ENCODE results near the gene GATAD2A. TPM values are rescaled to one million over a fixed set of nuclear protein-coding genes. Genes with fewer than 3 reads are reported as not detected.
A peak's percentile ranks its signal among the peaks of the same experiment; 100 is the strongest.

GATAD2A gene
- total RNA-seq, 1 experiment from 2014 or later: 39.0 TPM

DNA sequence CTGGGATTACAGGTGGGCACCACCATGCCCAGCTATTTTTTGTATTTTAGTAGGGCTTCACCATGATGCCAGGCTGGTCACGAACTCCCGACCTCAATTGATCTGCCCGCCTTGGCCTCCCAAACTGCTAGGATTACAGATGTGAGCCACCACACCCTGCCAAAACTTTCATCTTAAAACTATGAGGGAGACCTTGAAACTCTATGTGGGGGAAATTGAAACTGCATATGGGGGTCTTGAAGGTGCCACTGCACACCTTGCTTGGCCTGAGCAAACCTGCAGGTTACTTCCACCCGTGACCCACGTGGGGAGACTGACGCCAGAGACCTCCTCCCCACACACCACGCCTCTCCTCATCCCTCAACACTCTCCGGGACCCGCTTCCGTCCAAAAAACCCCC is 148.2 kb downstream of the GATAD2A start:
- DNase-seq (ENCODE audit: low read depth, low spot score): no peak
- in situ Hi-C loops (cut with HindIII; ENCODE audit: low pct_unique_long_range_greater_than_20kb, low sequenced_read_pairs): no loop called here

GRCh38 chr19:19554074-19555023 is 148.9 kb downstream of the GATAD2A start:
- DNase-seq (ENCODE audit: low read depth, low spot score): peak; percentile 51
- in situ Hi-C loops (cut with HindIII; ENCODE audit: low pct_unique_long_range_greater_than_20kb, low sequenced_read_pairs): no loop called here

DNA sequence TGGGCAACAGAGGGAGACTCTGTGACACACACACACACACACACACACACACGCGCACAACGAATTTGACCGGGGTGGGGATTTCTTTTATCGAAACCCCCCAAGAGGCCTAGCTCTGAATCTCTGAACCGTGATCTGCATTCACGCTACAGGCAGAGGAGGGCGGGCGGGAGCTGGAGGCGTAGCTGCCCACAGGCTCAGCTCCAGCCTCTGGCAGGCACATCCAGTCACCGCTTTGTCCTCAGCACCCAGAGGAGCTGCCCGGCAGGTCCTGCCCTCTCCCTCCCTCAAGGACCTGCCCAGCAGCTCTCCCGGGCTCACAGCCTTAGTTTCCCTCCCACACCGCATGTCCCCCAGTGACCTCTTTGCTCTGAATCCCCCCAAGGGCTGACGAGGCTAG is 152.6 kb downstream of the GATAD2A start:
- in situ Hi-C loops (cut with HindIII; ENCODE audit: low pct_unique_long_range_greater_than_20kb, low sequenced_read_pairs): no loop called here
- DNase-seq (ENCODE audit: low read depth, low spot score): no peak

Small RNA genes within 50 kb of the gene (small RNA-seq; reads per million reads assigned to genes)
- gene MIR640: 0 reads per million in 2 experiments

Other genes starting within 250 kb of the GATAD2A start
- gene MEF2B, start 235.4 kb upstream of the GATAD2A start, total RNA-seq (2014; rRNA removed; shearing (Covaris generic)): not detected in 2 replicates
- gene BORCS8, start 213.5 kb upstream of the GATAD2A start, total RNA-seq (2014; rRNA removed; shearing (Covaris generic)): 13.3 and 16.4 TPM in 2 replicates
- 47.3 and 62.0 TPM in 2 replicates for gene RFXANK, start 213.4 kb upstream of the GATAD2A start, total RNA-seq (2014; rRNA removed; shearing (Covaris generic))
- gene NR2C2AP, start 202.3 kb upstream of the GATAD2A start, total RNA-seq (2014; rRNA removed; shearing (Covaris generic)): 20.4 and 23.7 TPM in 2 replicates
- gene NCAN, start 193.7 kb upstream of the GATAD2A start, total RNA-seq (2014; rRNA removed; shearing (Covaris generic)): not detected in 2 replicates
- gene TM6SF2, start 132.4 kb upstream of the GATAD2A start, total RNA-seq (2014; rRNA removed; shearing (Covaris generic)): 0.24 TPM in 1 of 2 replicates, not detected in the other
- gene SUGP1, start 85.2 kb upstream of the GATAD2A start, total RNA-seq (2014; rRNA removed; shearing (Covaris generic)): 20.1 and 23.1 TPM in 2 replicates
- gene MAU2, start 84.8 kb upstream of the GATAD2A start, total RNA-seq (2014; rRNA removed; shearing (Covaris generic)): 17.4 and 20.7 TPM in 2 replicates
- gene TSSK6, start 109.9 kb downstream of the GATAD2A start, total RNA-seq (2014; rRNA removed; shearing (Covaris generic)): 1.4 and 1.7 TPM in 2 replicates
- 154 and 157 TPM in 2 replicates for gene NDUFA13, start 110.5 kb downstream of the GATAD2A start, total RNA-seq (2014; rRNA removed; shearing (Covaris generic))
- 0.08 and 0.32 TPM in 2 replicates for gene YJEFN3, start 123.2 kb downstream of the GATAD2A start, total RNA-seq (2014; rRNA removed; shearing (Covaris generic))
- not detected in 2 replicates for gene CILP2, start 132.6 kb downstream of the GATAD2A start, total RNA-seq (2014; rRNA removed; shearing (Covaris generic))
- gene PBX4, start 213.0 kb downstream of the GATAD2A start, total RNA-seq (2014; rRNA removed; shearing (Covaris generic)): 0.34 and 0.96 TPM in 2 replicates
- gene LPAR2, start 222.5 kb downstream of the GATAD2A start, total RNA-seq (2014; rRNA removed; shearing (Covaris generic)): 2.5 and 3.0 TPM in 2 replicates
- 1.7 and 4.3 TPM in 2 replicates for gene GMIP, start 238.0 kb downstream of the GATAD2A start, total RNA-seq (2014; rRNA removed; shearing (Covaris generic))